Left hindlimb (tissue), 1 donor: ENCODE data around the gene FANCG.

Experiments used
- DNase-seq: peaks from one replicate; pipeline ENCODE4 v3.0.0-alpha.2; 2018

Gene FANCG

DNA sequence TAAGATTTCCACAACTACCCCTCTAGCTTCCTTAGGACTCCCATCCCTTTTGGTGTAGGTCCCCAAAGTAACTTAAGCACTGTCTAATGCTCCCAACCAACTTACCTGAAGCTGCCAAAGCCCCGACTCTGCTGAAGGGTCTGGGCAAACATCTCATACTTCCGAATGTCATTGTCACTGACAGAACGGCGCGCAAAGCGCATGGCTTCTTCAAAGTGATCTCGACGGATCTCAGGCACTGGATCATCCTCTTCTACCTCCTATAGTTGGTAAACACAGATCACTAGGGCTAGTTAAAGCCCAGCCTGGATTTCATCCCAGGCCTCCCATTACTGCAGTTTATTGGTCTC, 22.5 kb downstream of the FANCG start:
- DNase-seq: no peak

DNA sequence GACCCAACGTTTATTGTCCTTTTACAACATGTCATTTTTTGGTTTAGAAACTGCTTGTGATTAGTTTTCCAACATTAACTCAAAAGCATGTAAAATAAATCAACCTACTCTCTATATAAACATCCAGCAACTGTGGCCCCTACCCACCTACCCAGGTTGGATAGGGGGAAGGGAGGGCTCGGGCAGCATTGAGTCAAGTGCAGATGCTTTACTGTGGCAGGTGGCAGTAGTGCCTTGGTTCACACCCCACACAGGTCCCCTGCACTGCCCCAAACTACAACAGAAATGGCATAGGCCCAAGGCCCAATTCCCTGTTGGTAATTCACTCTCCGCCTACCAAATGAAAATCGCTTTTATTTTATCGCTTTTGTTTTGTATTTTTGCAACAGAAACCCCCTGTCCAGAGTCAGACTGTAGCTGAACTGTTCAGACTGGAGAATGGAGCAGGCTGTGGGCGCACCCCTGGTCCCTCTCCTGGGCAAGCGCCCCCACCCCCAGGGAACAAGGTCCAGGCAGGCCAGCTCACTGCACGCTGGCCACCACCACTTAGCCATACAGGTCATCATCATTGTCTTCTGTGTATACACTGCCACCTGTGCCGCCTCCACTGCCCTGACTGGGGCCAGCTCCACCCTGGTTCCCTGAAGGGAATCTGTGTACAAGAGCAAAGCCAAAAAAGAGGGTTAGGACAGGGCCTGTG, 23.0 kb downstream of the FANCG start:
- DNase-seq: no peak

DNA sequence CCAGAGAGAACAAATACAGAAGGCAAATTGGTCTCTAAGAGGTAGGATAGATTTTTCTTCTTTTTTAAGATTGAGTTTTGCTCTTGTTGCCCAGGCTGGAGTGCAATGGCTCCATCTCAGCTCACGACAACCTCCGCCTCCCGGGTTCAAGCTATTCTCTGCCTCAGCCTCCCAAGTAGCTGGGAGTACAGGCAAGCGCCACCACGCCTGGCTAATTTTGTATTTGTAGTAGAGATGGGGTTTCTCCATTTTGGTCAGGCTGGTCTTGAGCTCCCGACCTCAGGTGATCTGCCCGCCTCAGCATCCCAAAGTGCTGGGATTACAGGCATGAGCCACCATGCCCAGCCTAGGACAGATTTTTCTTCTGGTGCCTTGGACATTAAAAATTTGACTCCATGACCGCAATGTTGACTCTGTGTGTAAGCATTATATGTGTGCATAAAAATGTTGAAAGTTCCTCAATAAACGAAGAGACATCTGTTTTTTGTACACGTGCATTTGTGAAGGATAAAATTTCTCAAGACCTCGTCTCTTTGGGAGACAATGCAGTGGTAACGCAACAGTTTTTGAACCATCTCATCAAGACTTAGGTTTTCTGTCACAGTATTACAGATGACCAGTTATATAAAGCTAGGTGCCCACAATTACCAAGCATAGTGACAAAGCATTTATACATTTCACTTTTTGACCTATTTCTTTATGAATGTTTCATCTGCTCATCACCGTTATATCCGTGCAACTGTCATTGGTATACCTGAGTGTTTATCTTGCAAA, 24.7 kb downstream of the FANCG start:
- no peak for DNase-seq

DNA sequence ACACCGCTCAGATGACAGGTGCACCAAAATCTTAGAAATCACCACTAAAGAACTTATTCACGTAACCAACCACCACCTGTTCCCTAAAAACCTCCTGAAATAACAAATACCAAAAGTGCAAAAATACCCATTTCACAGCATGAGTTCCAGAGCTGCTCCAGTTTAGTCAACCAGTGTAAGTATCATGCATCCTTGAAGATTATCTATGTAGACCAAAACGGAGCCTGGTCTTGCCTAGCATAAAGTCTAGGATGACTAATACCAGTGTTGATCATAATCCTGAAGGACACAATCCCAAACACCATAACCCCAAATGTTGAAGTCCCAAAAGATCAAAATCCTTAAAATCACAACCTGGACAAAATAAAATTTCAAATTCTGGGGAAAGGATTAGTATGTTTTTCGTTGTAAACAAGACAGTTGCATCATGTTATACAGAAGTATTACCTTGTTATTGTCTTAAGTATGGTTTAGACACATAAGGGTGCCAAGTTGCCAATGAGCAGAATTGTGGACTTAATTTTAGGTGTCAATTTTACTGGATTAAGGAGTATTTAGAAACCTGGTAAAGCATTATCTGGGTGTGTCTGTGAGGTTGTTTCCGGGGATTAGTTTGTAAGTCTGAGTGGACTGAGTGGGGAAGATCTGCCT, 25.4 kb downstream of the FANCG start:
- DNase-seq: no peak

DNA sequence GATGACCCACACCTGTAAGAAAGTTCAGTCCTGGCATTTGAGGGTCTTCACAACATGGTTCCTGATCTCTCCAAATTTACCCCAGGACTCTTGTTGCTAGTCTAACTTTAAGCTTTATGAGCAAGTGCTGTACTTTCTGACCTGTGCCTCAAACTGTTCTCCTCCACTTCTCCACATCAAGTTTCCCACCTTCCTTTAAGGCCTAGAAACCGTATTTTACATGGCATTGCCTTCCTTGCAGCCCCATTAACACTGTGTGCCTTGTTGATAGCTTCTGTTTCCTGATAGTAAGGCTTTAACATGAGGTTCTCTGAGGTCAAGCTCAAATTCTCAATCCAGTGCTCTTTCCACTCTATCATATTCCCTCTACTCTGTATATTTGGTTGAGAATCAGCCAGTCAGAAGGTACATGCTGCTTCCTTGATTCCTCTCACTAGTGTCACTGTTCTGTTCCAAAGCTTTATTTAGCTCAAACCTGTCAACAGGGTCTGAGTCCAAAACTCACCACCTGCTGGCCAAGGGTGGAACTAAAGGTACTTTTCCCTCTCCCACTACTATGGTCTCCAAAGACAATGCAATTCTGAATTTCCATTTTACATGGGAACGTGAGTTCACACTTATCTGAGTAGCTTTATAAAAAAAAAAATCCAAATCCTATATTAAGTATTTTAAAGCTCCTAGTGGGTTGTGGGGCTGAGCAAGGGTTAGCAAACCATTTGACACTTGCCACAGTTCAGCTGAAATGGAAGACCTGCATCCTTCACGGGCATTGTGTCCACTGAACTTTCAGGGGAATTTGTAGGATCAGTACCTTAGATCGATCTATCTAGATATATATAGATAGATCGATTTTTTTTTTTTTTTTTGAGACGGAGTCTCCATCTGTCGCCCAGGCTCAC, 28.4 kb downstream of the FANCG start:
- no peak for DNase-seq

DNA sequence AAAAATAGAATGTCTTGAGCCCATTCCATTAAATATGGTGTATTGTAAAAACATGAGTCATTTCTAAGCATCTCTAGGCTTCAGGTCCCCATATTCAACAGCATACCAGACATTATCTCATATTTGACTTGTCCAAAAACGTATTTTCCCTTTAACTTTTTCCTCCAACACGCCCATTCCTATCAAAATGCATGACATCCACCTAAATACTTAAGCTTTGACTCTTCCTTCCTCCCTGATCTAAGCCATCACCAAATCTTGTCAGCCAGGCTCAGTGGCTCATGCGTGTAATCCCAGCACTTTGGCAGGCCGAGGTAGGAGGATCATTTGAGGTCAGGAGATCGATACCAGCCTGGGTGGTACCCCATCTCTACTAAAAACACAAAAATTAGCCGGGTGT, 31.2 kb downstream of the FANCG start:
- DNase-seq: no peak

DNA sequence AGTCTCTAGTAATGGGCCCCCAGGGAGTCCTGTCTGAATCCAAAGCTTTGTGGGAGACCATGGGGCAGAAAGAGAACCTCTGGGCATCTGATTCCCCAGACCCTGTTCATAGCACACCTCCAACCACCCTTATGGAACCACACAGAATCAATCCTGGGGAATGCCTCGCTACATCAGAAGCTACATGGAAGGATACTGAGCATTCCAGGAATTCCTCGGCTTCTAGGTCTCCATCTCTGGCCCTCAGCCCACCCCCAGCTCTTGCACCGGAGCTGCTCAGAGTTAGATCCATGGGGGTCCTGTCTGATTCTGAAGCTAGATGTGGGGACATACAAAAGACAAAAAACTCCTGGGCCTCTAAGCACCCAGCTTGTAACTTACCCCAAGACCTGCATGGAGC, 35.7 kb downstream of the FANCG start:
- DNase-seq: no peak

DNA sequence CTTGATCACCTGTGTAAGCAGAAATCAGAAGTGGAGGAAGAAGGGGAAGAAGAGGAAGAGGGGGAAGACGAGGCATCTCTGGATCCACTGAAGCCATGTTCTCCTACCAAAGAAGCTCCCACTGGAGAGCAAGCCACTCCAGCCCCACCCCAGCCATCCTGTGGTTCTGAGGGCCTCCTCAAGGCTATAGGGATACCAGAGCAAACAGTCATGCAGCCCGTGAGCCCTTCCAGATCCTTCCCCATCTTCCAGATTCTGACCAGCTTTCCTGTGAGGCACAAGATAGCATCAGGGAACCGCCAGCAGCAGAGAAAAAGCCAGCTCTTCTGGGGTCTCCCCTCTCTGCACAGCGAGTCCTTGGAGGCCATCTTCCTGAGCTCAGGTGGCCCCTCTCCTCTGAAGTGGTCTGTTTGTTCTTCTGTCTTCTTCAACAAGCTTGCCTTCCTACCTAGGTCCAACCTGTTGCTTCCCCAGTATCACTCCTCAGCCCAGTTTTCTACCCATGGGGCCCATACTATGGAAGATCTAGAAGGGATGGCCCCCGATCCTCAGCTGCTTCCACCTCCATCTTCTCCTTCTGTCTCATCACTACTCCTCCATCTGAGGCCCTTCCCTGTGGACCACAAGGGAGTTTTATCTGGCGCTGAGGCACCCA, 36.7 kb downstream of the FANCG start:
- DNase-seq: no peak

DNA sequence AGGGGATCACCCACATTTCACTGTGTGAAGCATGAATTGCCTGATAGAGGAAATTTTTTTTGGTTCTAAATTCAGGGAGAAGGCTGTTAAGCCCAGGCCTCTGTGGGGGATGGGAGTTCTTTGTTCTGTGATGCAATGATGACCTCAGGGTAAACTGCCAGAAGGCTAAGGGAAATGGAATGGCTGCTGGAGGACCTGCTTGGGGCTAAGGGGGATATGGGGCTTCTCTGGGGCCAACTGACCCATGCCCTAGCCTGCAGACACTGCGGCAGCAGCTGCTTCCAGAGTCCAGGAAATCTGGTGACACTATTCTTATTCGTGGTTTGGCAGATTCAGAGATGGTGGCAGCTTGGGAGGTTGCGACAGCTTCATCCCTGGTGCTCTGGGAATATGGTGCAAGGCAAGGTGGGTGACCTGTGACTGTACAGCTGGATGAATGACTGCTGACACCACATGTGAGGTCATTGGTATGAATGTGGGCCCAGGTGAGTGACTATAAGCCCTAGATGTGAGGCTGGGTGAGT, 37.6 kb downstream of the FANCG start:
- DNase-seq: no peak

DNA sequence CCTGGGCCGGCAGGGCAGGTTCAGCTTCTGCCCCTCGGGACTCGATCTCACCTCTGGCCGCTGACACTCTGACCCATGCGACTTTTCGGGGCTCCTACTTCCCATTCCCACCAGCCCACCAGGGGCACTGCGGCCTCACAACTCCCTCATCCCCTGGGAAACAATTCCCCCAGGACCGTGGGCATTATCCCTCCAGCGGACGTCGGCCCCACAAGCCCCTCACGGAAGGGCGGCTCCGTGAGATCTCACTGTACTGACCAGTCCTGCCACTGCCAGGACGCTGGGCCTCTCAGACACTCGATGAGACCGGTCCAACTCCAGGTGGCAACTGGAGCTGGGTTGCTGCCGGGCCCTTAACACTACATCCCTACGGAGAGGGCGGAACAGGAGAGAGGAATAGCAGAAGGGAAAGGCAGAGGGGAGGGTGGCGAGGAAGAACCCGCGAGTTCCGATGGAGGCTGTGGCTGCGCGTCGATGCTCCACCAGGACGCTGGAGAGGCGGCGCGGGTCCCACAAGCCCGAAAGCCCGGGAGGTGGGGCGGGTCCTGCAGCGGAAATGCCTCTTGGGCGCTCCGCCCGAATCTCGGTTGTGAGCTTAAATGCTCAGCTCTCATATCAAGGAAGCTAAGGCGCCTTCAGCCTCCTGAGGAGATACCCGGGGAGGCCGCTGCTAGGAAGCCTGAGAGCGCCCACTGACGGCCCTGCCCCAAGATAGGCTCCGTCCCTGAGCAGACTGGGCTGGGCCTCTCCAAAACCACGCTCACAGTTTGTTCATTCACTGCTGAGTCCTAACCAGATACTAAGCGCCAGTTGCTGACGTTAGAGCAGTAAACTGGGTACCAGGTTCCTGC, 43.7 kb downstream of the FANCG start:
- peak; percentile 60 for DNase-seq

DNA sequence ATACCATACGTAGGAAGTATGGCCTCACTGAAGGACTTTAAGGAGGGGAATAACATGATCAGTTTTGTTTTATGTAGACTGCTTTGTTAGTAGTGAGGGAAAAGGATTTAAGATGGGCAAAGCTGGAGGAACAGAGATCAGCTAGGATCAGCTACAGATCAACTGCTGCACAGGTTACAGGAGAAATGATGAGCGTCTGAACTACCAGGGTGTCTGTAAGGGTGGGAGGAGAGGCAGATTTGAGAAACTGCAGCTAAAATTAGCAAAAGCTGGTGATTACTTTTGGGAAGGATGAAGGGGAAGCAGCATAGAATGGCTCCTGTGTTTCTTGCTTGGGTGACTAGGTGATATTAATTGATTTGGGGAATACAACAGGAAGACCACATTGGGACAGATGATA, 46.6 kb downstream of the FANCG start:
- no peak for DNase-seq

DNA sequence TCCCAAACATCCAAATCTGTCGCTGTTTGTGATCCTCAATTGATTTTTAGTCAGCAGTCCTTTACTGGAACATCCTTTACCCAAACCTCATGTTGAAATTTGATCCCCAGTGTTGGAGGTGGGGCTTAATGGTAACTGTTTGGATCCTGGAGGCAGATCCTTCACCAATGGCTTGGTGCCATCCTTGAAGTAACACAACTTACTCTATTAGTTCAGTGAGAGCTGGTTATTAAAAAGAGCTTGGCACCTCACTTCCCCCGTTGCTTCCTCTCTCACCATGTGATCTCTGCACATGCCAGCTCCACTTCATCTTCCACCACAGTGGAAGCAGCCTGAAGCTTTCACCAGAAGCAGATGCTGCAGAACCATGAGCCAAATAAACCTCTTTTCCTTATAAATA, 49.9 kb downstream of the FANCG start:
- no peak for DNase-seq

DNA sequence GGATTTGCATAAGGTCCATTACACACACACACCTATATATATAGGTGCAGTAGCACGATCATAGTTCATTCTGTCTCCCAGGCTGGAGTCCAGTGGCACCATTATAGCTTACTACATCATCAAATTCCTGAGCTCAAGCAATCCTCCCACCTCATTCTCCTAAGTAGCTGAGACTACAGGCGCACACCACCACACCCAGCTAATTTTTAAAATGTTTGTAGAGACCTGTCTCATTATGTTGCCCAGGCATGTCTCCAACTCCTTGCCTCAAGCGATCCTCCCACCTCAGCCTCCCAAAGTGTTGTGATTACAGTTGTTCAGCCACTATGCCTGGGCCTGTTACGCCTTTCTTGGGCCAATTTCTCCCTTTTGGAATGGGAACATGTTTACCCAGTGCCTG, 50.5 kb downstream of the FANCG start:
- DNase-seq: no peak

DNA sequence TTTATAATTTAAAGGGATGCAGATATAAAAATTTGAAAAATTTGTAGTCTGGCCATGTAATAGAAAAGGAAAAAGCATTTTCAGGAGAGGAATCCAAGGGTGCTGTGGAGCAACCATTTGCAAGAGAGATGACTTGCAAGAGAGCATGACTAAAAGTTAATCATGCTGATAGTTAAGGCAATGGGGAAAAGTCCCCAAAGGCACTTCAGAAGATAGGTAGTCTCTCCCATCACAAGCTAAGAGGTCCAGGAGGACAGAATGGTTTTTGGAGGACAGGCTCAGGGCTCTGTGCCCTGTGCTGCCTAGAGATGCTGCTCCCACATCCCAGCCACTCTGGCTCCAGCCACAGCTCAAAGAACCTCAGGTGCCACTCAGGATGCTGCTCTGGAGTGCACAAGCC, 51.4 kb downstream of the FANCG start:
- no peak for DNase-seq

DNA sequence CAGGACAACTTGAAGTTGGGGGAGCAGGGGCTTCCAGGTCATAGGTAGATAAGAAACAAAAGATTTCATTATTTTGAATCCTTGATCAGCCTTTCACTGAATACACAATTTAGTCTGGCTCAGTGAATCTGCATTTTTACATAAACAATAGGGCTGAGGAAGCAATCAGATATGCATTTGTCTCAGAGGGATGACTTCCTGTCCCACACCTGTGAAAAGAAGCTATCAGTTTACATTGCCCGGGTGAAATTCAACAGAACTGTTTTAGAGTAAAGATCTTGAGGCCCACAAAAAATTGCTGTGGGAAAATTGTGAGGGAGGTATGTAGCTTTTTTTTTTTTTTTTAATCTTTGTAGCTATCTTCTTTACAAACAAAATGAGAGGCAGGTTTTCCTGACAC, 51.9 kb downstream of the FANCG start:
- DNase-seq: no peak

DNA sequence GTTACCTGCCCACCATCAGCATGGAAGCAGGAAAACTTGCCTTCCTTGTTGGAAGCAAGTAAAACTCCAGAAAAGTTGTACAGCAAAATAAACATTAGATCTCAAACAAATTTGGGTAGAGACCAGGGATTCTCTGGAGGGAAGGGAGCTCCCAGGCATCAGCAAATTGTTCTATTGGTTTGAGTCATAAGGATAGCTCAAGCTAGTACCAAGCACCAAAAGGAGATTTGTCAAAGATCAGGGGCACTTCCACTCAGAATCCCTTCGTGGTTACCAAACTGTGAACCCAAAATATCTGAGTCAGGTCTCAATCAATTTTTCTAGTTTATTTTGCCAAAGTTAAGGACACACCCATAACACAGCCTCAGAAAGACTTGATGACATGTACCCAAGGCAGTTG, 52.4 kb downstream of the FANCG start:
- DNase-seq: no peak

DNA sequence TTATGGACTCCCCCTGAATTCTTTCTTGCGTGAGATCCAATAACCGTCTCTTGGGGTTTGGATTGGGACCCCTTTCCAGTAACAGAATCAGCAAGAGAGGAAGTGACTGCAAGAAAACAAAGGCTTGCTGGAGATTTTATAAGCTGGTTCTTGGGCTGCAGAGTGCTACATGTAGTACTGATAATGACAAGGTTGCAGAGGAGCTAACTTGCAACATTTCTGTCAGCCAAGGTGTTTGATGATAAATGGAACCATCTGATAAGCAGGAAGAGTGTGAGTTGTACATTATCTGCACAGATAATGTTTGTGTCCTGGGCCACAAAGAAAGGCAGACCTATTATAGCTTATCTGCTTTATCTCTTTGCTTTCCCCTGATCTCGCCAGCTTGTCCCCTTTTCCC, 53.1 kb downstream of the FANCG start:
- no peak for DNase-seq
